ENCODE results near the gene WDFY2. TPM values are rescaled to one million over a fixed set of nuclear protein-coding genes. Genes with fewer than 3 reads are reported as not detected.
"Not testable (repeated sequence)": the region's sequence is repeated elsewhere in the genome, so short reads cannot be mapped to it uniquely, and the experiment has no call there.

Gene WDFY2
- total RNA-seq, 2 experiments from 2014 or later, result 9.3 to 11.2 TPM

DNA sequence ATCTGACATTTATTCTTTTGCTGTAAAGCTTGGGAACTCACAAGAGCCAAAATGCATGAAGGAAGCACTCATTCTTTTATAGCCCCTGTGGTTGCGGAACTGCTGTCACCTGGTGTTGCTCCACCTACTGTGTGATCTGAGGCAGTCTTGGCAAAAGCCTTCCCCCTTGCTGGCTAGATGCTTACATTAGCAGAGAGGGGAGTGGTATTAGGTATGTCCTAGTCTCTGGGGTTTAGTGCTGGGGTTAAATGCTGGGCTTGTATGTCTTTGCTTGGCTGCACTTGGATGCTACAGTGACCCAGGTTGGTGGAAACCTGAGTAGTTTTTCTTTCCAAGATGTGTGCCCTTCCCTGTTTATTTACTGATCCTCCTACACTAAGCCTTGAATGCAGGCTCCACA, 99.3 kb downstream of the WDFY2 start:
- DNase-seq, result no peak
- intact Hi-C loops (cut with micrococcal nuclease), result no loop called here
- POLR2A ChIA-PET, result no interaction called here
- peaks cover 12% of the 10 kb centered on the region for H3K36me3 Mint-ChIP-seq
- CTCF ChIA-PET, result interaction anchor here (1.1 kb wide), 1 partner anchor 114 kb away, joined by 3 read pairs; no protein-coding TSS in a partner anchor
- H3K9me3 Mint-ChIP-seq, result no peaks in the 10 kb centered on the region
- H3K4me1 Mint-ChIP-seq (ENCODE audit: low read depth), result peaks cover 21% of the 10 kb centered on the region
- H3K4me3 Mint-ChIP-seq, result no peak overlapping the region
- no peak overlapping the region for H3K27ac Mint-ChIP-seq
- no peaks in the 10 kb centered on the region for H3K27me3 Mint-ChIP-seq

DNA sequence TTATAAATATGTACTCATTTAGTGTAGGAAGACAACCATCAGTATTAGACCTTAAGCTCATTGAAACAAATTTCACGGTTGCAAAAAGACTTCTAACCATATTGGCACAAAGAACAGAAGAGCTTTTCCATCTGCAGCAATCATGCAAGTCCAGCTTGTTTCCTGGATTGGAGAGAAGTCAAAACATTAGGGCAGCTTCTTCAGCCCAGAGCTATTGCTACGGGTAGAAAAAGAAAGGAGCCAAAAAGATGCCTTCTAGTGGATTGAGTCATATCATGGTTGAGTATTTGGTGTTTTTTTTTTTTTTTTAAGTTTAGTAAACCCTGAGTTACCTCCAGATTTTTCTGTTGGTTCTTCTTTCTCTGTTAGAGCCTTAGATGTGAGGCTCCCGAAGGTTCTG, 99.8 kb downstream of the WDFY2 start:
- no peaks in the 10 kb centered on the region for H3K27me3 Mint-ChIP-seq
- no peak overlapping the region for H3K4me3 Mint-ChIP-seq
- intact Hi-C loops (cut with micrococcal nuclease), result no loop called here
- no peak overlapping the region for H3K27ac Mint-ChIP-seq
- POLR2A ChIA-PET, result no interaction called here
- H3K9me3 Mint-ChIP-seq, result no peaks in the 10 kb centered on the region
- peaks cover 10% of the 10 kb centered on the region for H3K36me3 Mint-ChIP-seq
- CTCF ChIA-PET, result interaction anchor here (1.1 kb wide), 1 partner anchor 114 kb away, joined by 3 read pairs; no protein-coding TSS in a partner anchor
- DNase-seq, result no peak
- H3K4me1 Mint-ChIP-seq (ENCODE audit: low read depth), result peaks cover 25% of the 10 kb centered on the region

DNA sequence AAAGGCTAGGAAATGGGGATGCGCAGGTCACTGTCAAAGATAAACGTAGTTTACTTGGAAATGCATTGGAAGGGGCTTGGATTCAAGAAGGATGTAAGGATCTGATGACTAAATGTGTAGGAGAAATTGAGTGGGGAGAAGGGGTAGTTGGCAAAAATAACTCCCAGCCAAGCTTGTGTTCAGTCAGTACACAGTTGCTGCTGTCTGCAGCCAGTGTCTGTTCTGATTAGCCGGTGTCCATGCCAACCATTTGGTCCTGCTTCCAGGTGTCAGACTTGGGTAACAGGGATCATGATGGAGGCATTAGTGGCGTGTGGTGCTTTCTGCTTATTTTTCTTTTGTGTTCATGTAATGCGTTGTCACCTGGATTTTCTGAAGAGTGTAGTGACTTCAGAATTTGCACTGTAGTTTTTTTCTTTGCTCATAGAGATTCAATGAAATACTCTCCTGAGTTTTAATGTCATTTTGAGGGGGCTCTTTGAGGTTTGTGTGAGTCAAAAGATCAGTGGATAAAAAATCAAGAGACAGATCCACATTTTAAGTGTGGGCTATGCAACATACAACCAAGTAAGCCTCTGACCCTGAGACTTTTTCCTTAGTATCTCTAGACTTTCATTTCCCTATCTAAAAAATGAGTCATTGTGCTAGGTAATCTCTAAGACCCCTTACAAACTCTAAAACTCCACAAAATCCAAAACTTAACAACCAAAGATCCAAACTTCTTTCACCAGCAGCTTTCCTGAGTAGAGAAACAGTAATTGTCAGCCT, 103.9 kb downstream of the WDFY2 start:
- intact Hi-C loops (cut with micrococcal nuclease), result no loop called here
- no peak for DNase-seq
- no peak overlapping the region for H3K4me3 Mint-ChIP-seq
- H3K27me3 Mint-ChIP-seq, result no peaks in the 10 kb centered on the region
- H3K36me3 Mint-ChIP-seq, result peaks cover 5% of the 10 kb centered on the region
- POLR2A ChIA-PET, result no interaction called here
- no peak overlapping the region for H3K27ac Mint-ChIP-seq
- CTCF ChIA-PET, result interaction anchor here (0.7 kb wide), 1 partner anchor 109 kb away, joined by 3 read pairs; no protein-coding TSS in a partner anchor
- H3K4me1 Mint-ChIP-seq (ENCODE audit: low read depth), result peaks cover 22% of the 10 kb centered on the region
- H3K9me3 Mint-ChIP-seq, result no peaks in the 10 kb centered on the region

DNA sequence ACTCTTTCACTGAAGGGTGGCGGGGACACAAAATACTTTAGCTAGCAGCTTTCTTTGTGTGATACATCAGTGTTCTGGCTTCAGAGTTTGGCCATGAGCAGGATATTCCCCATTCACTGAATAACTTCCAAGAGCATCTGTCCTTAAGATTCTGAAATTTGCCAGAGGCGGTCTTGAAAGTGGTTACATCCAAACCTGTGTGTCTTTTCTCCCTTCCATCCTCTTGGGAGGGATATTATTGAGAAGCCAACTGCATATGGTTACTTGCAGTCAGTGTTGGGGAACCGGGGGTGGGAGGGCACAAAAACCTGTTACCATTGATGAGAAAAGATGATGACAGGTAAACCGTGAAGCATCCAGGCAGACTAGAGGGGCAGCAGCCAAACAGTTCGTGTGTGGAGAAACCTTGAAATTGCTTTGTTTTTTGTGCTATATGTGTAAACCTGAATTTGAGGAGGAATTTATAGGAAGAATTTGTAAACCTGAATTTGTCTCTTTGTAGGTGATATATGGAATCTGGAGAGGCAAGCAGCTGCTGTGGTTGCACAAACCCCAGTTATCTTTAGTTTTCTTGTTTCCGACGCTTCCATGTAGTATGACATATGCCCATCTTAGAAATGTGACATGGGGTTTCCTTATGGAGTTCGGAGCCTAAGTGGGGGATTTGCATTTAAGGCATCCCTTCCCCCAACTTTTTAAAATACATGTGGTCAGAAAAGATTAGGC, 104.8 kb downstream of the WDFY2 start:
- intact Hi-C loops (cut with micrococcal nuclease), result loop anchor here (1.0 kb wide), 1 partner anchor 8 kb away; no protein-coding TSS in a partner anchor
- no peaks in the 10 kb centered on the region for H3K27me3 Mint-ChIP-seq
- H3K36me3 Mint-ChIP-seq, result peaks cover 5% of the 10 kb centered on the region
- no peak overlapping the region for H3K4me3 Mint-ChIP-seq
- DNase-seq, result no peak
- CTCF ChIA-PET, result no interaction called here
- POLR2A ChIA-PET, result interaction anchor here (0.6 kb wide), 1 partner anchor 50 kb away, joined by 3 read pairs; no protein-coding TSS in a partner anchor
- peaks cover 22% of the 10 kb centered on the region for H3K4me1 Mint-ChIP-seq (ENCODE audit: low read depth)
- no peaks in the 10 kb centered on the region for H3K9me3 Mint-ChIP-seq
- H3K27ac Mint-ChIP-seq, result no peak overlapping the region

DNA sequence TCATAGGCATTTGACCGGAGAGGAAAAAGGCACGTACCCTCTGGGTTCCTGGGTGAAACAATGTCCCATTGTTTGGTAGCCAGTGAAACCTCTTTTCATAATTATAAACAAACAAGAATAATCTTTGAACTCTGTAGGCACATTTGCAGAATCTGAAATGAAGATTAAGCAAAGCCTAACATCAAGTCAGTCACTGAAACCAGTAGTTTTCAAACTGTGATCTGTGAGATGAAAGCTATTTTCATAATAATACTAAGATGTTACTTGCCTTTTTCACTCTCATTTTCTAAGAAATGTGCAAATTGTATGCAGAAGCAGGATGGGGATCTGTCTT, 105.4 kb downstream of the WDFY2 start:
- Mint-ChIP-seq H3K27me3 (no peaks in the 10 kb centered on the region), H3K4me1 (ENCODE audit: low read depth) (peaks cover 22% of the 10 kb centered on the region), H3K9me3 (no peaks in the 10 kb centered on the region), H3K36me3 (peaks cover 4% of the 10 kb centered on the region), H3K4me3 (no peak overlapping the region), H3K27ac (no peak overlapping the region)
- CTCF ChIA-PET, result no interaction called here
- intact Hi-C loops (cut with micrococcal nuclease), result loop anchor here (1.0 kb wide), 1 partner anchor 8 kb away; no protein-coding TSS in a partner anchor
- DNase-seq, result no peak
- POLR2A ChIA-PET, result interaction anchor here (0.6 kb wide), 1 partner anchor 50 kb away, joined by 3 read pairs; no protein-coding TSS in a partner anchor

DNA sequence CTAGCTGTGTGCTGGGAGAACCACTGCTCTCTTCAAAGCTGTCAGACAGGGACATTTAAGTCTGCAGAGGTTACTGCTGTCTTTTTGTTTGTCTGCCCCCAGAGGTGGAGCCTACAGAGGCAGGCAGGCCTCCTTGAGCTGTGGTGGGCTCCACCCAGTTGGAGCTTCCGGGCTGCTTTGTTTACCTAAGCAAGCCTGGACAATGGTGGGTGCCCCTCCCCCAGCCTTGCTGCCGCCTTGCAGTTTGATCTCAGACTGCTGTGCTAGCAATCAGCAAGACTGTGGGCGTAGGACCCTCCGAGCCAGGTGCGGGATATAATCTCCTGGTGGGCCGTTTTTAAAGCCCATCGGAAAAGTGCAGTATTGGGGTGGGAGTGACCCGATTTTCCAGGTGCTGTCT, 111.4 kb downstream of the WDFY2 start:
- POLR2A ChIA-PET; DNase-seq; H3K9me3 Mint-ChIP-seq; H3K27ac Mint-ChIP-seq; intact Hi-C loops (cut with micrococcal nuclease); H3K4me3 Mint-ChIP-seq; H3K27me3 Mint-ChIP-seq; H3K36me3 Mint-ChIP-seq; H3K4me1 Mint-ChIP-seq (ENCODE audit: low read depth); CTCF ChIA-PET: not testable (repeated sequence)

DNA sequence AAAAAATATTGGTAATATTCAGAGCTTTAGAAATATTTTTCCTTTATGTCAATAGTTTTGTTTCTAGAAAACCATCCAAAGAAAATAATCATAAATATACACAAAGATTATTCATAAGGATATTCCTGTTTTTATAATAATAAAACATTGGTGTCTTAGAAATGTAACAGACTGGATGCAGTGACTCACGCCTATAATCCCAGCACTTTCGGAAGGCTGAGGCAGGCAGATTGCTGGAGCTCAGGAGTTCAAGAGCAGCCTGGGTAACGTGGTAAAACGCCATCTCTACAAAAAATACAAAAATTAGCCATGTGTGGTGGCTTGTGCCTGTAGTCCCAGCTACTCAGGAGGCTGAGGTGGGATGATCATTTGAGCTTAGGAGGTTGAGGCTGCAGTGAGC, 112.9 kb downstream of the WDFY2 start:
- CTCF ChIA-PET, result no interaction called here
- Mint-ChIP-seq H3K4me3 (no peak overlapping the region), H3K9me3 (no peaks in the 10 kb centered on the region), H3K4me1 (ENCODE audit: low read depth) (no peaks in the 10 kb centered on the region), H3K27me3 (no peaks in the 10 kb centered on the region), H3K36me3 (peaks cover 6% of the 10 kb centered on the region), H3K27ac (no peak overlapping the region)
- intact Hi-C loops (cut with micrococcal nuclease), result no loop called here
- no peak for DNase-seq
- POLR2A ChIA-PET, result no interaction called here

DNA sequence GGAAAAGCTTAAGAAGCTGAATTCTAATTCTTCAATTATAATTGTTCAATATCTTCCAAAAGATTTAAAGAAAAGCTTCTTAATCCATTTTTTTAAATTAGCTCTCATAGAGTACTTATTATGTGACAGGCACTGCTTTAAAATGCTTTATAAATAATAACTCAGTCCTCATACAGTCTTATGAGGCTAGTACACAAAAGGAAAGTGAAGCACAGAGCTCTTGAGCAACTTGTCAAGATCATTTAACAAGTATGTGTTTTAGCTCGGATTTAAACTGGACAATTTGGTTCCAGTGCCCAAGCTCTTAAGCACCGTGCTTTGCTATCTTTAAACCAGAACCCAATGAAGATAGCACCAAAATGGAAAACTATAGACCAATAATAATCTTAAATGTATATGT, 113.6 kb downstream of the WDFY2 start:
- POLR2A ChIA-PET, result interaction anchor here (1.2 kb wide), 1 partner anchor 25 kb away, joined by 5 read pairs; no protein-coding TSS in a partner anchor
- no peaks in the 10 kb centered on the region for H3K27me3 Mint-ChIP-seq
- H3K9me3 Mint-ChIP-seq, result no peaks in the 10 kb centered on the region
- DNase-seq, result no peak
- CTCF ChIA-PET, result interaction anchor here (0.6 to 1.0 kb wide), 3 partner anchors 29 to 554 kb away, joined by 3 read pairs; no protein-coding TSS in a partner anchor
- no peaks in the 10 kb centered on the region for H3K4me1 Mint-ChIP-seq (ENCODE audit: low read depth)
- H3K4me3 Mint-ChIP-seq, result no peak overlapping the region
- no peak overlapping the region for H3K27ac Mint-ChIP-seq
- H3K36me3 Mint-ChIP-seq, result peaks cover 6% of the 10 kb centered on the region
- intact Hi-C loops (cut with micrococcal nuclease), result no loop called here

DNA sequence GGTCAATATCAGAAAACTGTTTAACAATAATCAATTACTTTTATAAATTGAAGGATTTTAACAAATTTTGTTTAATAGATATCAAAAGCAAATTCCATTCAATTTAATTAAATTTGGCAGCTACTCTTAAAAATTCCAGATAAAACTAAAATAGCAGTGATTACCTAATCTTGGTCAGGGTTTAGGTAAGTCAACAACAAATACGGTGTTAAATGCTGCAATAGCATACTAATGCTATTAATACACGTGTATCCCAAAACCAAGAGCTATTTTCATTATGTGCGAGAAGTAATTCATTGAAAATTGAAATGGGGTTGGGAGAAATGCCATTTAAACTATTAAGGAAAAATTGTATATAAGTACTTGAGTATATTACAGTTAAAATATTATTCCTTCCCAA, 114.1 kb downstream of the WDFY2 start:
- DNase-seq, result no peak
- ChIA-PET CTCF (interaction anchor here (0.6 to 1.0 kb wide), 2 partner anchors 28 to 554 kb away, joined by 3 read pairs; no protein-coding TSS in a partner anchor), POLR2A (interaction anchor here (1.2 kb wide), 1 partner anchor 25 kb away, joined by 5 read pairs; no protein-coding TSS in a partner anchor)
- intact Hi-C loops (cut with micrococcal nuclease), result no loop called here
- H3K9me3 Mint-ChIP-seq, result no peaks in the 10 kb centered on the region
- H3K27me3 Mint-ChIP-seq, result no peaks in the 10 kb centered on the region
- no peak overlapping the region for H3K27ac Mint-ChIP-seq
- no peaks in the 10 kb centered on the region for H3K4me1 Mint-ChIP-seq (ENCODE audit: low read depth)
- peaks cover 8% of the 10 kb centered on the region for H3K36me3 Mint-ChIP-seq
- H3K4me3 Mint-ChIP-seq, result no peak overlapping the region

DNA sequence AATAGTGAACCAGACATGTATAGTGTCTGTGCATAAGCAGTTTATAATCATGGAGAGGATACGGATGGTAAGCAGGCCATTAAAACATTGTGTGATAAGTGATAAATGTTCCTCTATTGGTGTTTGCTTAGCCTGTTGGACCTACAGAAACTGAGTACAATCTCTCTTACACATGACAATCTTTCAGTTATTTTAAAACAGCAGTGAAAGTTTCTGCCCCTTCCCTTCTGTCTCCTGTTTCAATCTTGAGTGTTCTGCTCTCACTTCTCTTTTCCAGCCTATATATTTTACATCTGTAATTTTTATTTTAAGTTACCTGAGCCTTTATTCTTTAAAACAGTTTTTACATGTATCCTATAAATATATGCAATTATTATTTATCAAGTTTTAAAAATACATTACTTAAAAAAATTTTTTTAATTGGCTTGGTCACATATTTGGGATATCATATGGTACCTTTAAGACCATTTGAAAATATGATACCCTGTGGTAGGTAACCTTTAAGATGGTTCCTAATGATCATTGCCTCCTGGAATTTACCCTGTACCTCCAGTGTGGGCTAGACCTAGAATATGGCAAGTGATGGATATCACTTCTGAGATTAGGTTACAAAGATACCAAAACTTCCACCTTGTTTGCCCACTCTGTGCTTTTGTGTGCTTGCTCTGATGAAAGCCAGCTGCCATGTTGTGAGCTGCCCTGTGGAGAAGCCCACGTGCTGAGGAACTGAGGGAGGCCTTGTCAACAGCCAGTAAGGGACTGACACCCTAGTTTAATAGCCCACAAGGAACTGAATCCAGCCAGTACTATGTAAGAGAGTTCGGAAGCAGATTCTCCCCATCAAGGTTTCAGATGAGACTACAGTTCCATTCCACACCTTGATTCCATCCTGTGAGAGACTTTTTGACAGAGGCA, 120.4 kb downstream of the WDFY2 start:
- POLR2A ChIA-PET, result no interaction called here
- Mint-ChIP-seq H3K27me3 (no peaks in the 10 kb centered on the region), H3K4me1 (ENCODE audit: low read depth) (no peaks in the 10 kb centered on the region), H3K4me3 (no peak overlapping the region), H3K9me3 (no peaks in the 10 kb centered on the region), H3K36me3 (peaks cover 12% of the 10 kb centered on the region), H3K27ac (no peak overlapping the region)
- intact Hi-C loops (cut with micrococcal nuclease), result no loop called here
- CTCF ChIA-PET, result no interaction called here
- no peak for DNase-seq

DNA sequence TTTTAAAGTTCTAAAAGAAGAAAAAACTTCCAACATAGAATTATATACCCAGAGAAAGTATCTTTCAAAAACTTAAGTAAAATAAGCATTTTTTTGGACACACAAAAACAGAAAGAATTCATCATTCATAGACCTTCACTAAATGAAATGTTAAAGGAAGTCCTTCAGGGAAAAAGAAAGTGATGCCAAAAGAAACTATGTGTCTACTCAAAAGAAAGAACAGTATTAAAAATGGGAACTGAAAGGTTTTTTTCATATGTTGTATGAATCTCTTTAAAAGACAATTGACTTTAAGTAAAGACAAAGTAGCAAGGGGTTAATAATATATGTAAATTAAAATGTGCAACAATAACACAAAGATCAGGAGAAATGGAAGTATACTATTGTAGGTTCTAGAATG, 123.2 kb downstream of the WDFY2 start:
- intact Hi-C loops (cut with micrococcal nuclease), result no loop called here
- Mint-ChIP-seq H3K27ac (no peak overlapping the region), H3K9me3 (no peaks in the 10 kb centered on the region), H3K36me3 (peaks cover 12% of the 10 kb centered on the region), H3K27me3 (no peaks in the 10 kb centered on the region), H3K4me3 (no peak overlapping the region), H3K4me1 (ENCODE audit: low read depth) (no peaks in the 10 kb centered on the region)
- DNase-seq, result no peak
- POLR2A ChIA-PET, result no interaction called here
- CTCF ChIA-PET, result no interaction called here

DNA sequence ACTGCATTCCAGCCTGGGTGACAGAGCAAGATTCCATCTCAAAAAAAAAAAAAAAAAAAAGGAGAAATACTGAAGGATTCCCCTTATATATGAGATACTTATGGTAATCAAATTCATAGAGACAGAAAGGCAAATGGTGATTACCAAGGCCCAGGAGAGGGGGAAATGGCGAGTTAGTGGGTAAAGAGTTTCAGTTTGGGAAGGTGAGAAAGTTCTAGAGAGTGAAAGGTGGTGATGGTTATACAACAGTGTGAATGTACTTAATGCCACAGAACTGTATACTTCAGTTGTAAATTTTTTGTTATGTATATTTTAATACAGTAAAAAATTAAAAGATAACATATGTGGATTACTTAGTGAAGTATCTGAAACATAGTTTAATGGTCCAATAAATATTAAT, 129.5 kb downstream of the WDFY2 start:
- CTCF ChIA-PET, result no interaction called here
- Mint-ChIP-seq H3K9me3 (no peaks in the 10 kb centered on the region), H3K36me3 (peaks cover 1% of the 10 kb centered on the region), H3K27ac (no peak overlapping the region), H3K4me3 (no peak overlapping the region), H3K27me3 (no peaks in the 10 kb centered on the region), H3K4me1 (ENCODE audit: low read depth) (peaks cover 2% of the 10 kb centered on the region)
- intact Hi-C loops (cut with micrococcal nuclease), result no loop called here
- DNase-seq, result no peak
- POLR2A ChIA-PET, result no interaction called here

Data from activated CD4-positive, alpha-beta memory T cell treated with anti-CD3 and anti-CD28 coated beads for 36 hours (primary cell).